ENCODE measurements around the gene DCAKD. TPM values are rescaled to one million over a fixed set of nuclear protein-coding genes. Genes with fewer than 3 reads are reported as not detected.

The DCAKD gene
- total and polyA plus RNA-seq, 2 donors (not counting 1 experiment from before 2014, with no cell fraction given): 21.8 to 41.5 TPM

GRCh38 chr17:44992242-44992939, 59.0 kb downstream of the DCAKD start:
- no peak overlapping the region for H3K9ac ChIP-seq (ENCODE audit: insufficient read depth, low read length)
- no peaks in the 10 kb centered on the region for H3K4me1 ChIP-seq (ENCODE audit: control insufficient read depth, extremely low read depth, insufficient read depth, low read length)
- TF ChIP-seq EZH2 (IDR thresholded peaks at IDR 0.05; ENCODE audit: low read length, missing control alignments): no peak
- no peak for TF ChIP-seq CTCF (conservative IDR thresholded peaks at IDR 0.05 in 1 of 2, IDR thresholded peaks at IDR 0.05 in 1 of 2; ENCODE audit: low read depth in 1 of 2, low read length in 2 of 2)
- no peak for DNase-seq (ENCODE audit: low read depth in 2 of 2)
- H3K9me3 ChIP-seq (ENCODE audit: control insufficient read depth, insufficient read depth, low read depth, low read length): no peaks in the 10 kb centered on the region
- peaks cover 17% of the 10 kb centered on the region for H3K27me3 ChIP-seq (ENCODE audit: control insufficient read depth, insufficient read depth, low read length)
- H3K79me2 ChIP-seq (ENCODE audit: control insufficient read depth, insufficient read depth, low read length): no peaks in the 10 kb centered on the region
- no peaks in the 10 kb centered on the region for H3K36me3 ChIP-seq (ENCODE audit: control insufficient read depth, insufficient read depth, low read length)
- H4K20me1 ChIP-seq (ENCODE audit: control insufficient read depth, extremely low read depth, insufficient read depth, low read length): no peaks in the 10 kb centered on the region
- H2AFZ ChIP-seq (ENCODE audit: low read length): no peak overlapping the region
- H3K4me2 ChIP-seq (ENCODE audit: extremely low read depth, insufficient read depth, low read length): no peak overlapping the region
- no peak overlapping the region for H3K4me3 ChIP-seq (replicated peaks in 1 of 4; ENCODE audit: control extremely low read depth in 1 of 4, insufficient read depth in 1 of 4, low read depth in 3 of 4, low read length in 4 of 4)
- H3K27ac ChIP-seq (ENCODE audit: insufficient read depth, low read length): no peak overlapping the region

GRCh38 chr17:44990994-44991393, 60.4 kb downstream of the DCAKD start:
- H3K9ac ChIP-seq (ENCODE audit: insufficient read depth, low read length): no peak overlapping the region
- no peak for TF ChIP-seq EZH2 (IDR thresholded peaks at IDR 0.05; ENCODE audit: low read length, missing control alignments)
- no peak for TF ChIP-seq CTCF (conservative IDR thresholded peaks at IDR 0.05 in 1 of 2, IDR thresholded peaks at IDR 0.05 in 1 of 2; ENCODE audit: low read depth in 1 of 2, low read length in 2 of 2)
- no peaks in the 10 kb centered on the region for H4K20me1 ChIP-seq (ENCODE audit: control insufficient read depth, extremely low read depth, insufficient read depth, low read length)
- H3K4me2 ChIP-seq (ENCODE audit: extremely low read depth, insufficient read depth, low read length): no peak overlapping the region
- no peaks in the 10 kb centered on the region for H3K79me2 ChIP-seq (ENCODE audit: control insufficient read depth, insufficient read depth, low read length)
- no peak overlapping the region for H2AFZ ChIP-seq (ENCODE audit: low read length)
- H3K4me3 ChIP-seq (replicated peaks in 1 of 4; ENCODE audit: control extremely low read depth in 1 of 4, insufficient read depth in 1 of 4, low read depth in 3 of 4, low read length in 4 of 4): no peak overlapping the region
- DNase-seq (ENCODE audit: low read depth in 2 of 2): no peak
- H3K4me1 ChIP-seq (ENCODE audit: control insufficient read depth, extremely low read depth, insufficient read depth, low read length): peaks cover 3% of the 10 kb centered on the region
- H3K36me3 ChIP-seq (ENCODE audit: control insufficient read depth, insufficient read depth, low read length): no peaks in the 10 kb centered on the region
- peaks cover 13% of the 10 kb centered on the region for H3K27me3 ChIP-seq (ENCODE audit: control insufficient read depth, insufficient read depth, low read length)
- H3K27ac ChIP-seq (ENCODE audit: insufficient read depth, low read length): no peak overlapping the region
- no peaks in the 10 kb centered on the region for H3K9me3 ChIP-seq (ENCODE audit: control insufficient read depth, insufficient read depth, low read depth, low read length)

- H2AFZ ChIP-seq (ENCODE audit: low read length): no peak overlapping the region
- DNase-seq (ENCODE audit: low read depth in 2 of 2): no peak
- peaks cover 3% of the 10 kb centered on the region for H3K4me1 ChIP-seq (ENCODE audit: control insufficient read depth, extremely low read depth, insufficient read depth, low read length)
- H3K79me2 ChIP-seq (ENCODE audit: control insufficient read depth, insufficient read depth, low read length): no peaks in the 10 kb centered on the region
- no peak overlapping the region for H3K4me2 ChIP-seq (ENCODE audit: extremely low read depth, insufficient read depth, low read length)
- no peaks in the 10 kb centered on the region for H3K9me3 ChIP-seq (ENCODE audit: control insufficient read depth, insufficient read depth, low read depth, low read length)
- H3K4me3 ChIP-seq (replicated peaks in 1 of 4; ENCODE audit: control extremely low read depth in 1 of 4, insufficient read depth in 1 of 4, low read depth in 3 of 4, low read length in 4 of 4): no peak overlapping the region
- no peaks in the 10 kb centered on the region for H4K20me1 ChIP-seq (ENCODE audit: control insufficient read depth, extremely low read depth, insufficient read depth, low read length)
- H3K27me3 ChIP-seq (ENCODE audit: control insufficient read depth, insufficient read depth, low read length): peaks cover 13% of the 10 kb centered on the region
- H3K36me3 ChIP-seq (ENCODE audit: control insufficient read depth, insufficient read depth, low read length): no peaks in the 10 kb centered on the region
- TF ChIP-seq CTCF (conservative IDR thresholded peaks at IDR 0.05 in 1 of 2, IDR thresholded peaks at IDR 0.05 in 1 of 2; ENCODE audit: low read depth in 1 of 2, low read length in 2 of 2) (no peak), EZH2 (IDR thresholded peaks at IDR 0.05; ENCODE audit: low read length, missing control alignments) (no peak)
- no peak overlapping the region for H3K9ac ChIP-seq (ENCODE audit: insufficient read depth, low read length)
- H3K27ac ChIP-seq (ENCODE audit: insufficient read depth, low read length): no peak overlapping the region
Measured at GRCh38 chr17:44989552-44990138, 61.8 kb downstream of the DCAKD start.

Data from fibroblast of lung (primary cell).